ENCODE results near the gene ATXN7L2.
"Not testable (repeated sequence)": the region's sequence is repeated elsewhere in the genome, so short reads cannot be mapped to it uniquely, and the experiment has no call there.

ATXN7L2 gene

GRCh38 chr1:109468061-109468460 is 15.6 kb upstream of the ATXN7L2 start:
- no peak for TF ChIP-seq CTCF (IDR thresholded peaks at IDR 0.05; ENCODE audit: borderline replicate concordance, insufficient read depth, low read depth, low read length)
- no peak overlapping the region for H3K4me3 ChIP-seq (ENCODE audit: low read depth, low read length)

DNA sequence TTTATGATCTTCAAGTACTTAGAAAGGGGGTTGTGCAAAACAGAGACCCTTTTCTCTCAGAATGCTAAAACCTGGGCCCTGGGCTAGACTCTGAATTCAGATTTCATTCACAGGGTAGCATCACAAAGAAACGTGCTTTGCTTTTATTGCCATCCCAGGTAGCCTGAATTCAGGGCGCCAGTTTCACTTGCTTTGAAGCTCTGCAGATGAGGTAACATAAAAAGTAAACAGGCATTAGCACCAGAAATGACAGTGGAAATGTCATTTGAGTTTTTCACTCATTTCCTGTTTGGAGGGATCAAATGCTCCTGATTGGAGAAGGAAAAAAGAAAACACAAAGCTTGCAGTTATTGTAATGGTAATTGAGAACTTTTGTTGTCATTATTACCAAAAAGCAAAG is 14.8 kb upstream of the ATXN7L2 start:
- no peak for TF ChIP-seq CTCF (IDR thresholded peaks at IDR 0.05; ENCODE audit: borderline replicate concordance, insufficient read depth, low read depth, low read length)
- H3K4me3 ChIP-seq (ENCODE audit: low read depth, low read length), result no peak overlapping the region

- no peak overlapping the region for H3K4me3 ChIP-seq (ENCODE audit: low read depth, low read length)
- no peak for TF ChIP-seq CTCF (IDR thresholded peaks at IDR 0.05; ENCODE audit: borderline replicate concordance, insufficient read depth, low read depth, low read length)
Measured at GRCh38 chr1:109470245-109470644, 13.5 kb upstream of the ATXN7L2 start.

GRCh38 chr1:109472779-109473178 is 10.9 kb upstream of the ATXN7L2 start:
- no peak overlapping the region for H3K4me3 ChIP-seq (ENCODE audit: low read depth, low read length)
- no peak for TF ChIP-seq CTCF (IDR thresholded peaks at IDR 0.05; ENCODE audit: borderline replicate concordance, insufficient read depth, low read depth, low read length)

GRCh38 chr1:109473284-109474057 is 10.2 kb upstream of the ATXN7L2 start:
- not testable (repeated sequence) for H3K4me3 ChIP-seq (ENCODE audit: low read depth, low read length)

GRCh38 chr1:109474697-109475096 is 9.0 kb upstream of the ATXN7L2 start:
- no peak for TF ChIP-seq CTCF (IDR thresholded peaks at IDR 0.05; ENCODE audit: borderline replicate concordance, insufficient read depth, low read depth, low read length)
- no peak overlapping the region for H3K4me3 ChIP-seq (ENCODE audit: low read depth, low read length)

DNA sequence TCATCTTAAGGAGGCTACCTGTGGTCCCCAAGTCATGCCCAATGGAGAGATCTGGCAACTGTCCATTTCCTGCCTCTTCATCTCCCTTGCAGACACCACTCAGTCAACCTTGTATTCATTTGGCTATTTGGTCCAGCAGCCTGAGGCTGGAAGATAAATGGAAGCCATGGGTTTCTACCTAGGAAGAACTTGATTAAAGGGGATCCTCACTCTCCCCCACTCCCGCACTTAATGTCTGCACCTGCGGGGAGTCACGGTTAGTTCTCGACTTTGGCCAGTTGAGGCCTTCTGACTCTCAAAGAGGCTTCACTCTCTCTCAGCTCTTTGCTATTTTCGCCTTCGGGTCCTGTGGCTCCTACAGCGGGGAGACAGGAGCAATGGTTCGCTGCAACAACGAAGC is 8.4 kb upstream of the ATXN7L2 start:
- no peak for TF ChIP-seq CTCF (IDR thresholded peaks at IDR 0.05; ENCODE audit: borderline replicate concordance, insufficient read depth, low read depth, low read length)
- no peak overlapping the region for H3K4me3 ChIP-seq (ENCODE audit: low read depth, low read length)
